HG02798 (cell line): Measurements from ENCODE around the gene DARS1.

ENCODE experiments used
- ATAC-seq: cut with Tn5 transposase; IDR thresholded peaks from one replicate; pipeline ENCODE4 v1.9.1; 2021; ENCODE audit warnings: mild to moderate bottlenecking; ENCODE audit not compliant: unreplicated experiment, poor library complexity

Gene DARS1

DNA sequence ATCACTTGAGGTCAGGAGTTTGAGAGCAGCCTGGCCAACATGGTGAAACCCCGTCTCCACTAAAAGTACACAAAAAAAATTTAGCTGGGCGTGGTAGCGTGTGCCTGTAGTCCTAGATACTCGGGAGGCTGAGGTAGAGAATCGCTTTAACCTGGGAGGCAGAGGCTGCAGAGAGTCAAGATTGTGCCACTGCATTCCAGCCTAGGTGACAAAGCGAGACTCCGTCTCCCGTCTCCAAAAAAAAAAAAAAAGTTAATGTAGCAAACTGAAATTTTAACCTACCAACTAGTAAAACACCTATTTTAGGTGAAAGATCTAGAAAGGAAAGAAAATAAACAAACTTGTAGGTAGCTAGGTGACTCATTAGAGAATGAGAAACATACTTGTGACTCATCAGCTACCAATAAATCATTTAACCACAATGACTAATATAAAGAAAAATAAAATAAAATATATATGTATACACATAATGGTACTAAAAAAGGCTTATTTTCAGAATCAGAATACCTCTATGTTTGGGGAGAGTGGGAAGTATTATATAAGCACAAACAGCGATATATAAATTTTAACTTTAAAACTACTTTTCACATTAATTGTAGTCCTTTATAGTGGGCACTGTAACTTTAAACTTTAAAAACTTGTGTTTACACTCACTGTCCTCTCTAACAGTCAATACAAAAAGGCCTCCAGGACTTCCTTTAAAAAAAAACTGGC lies 36.6 kb downstream of the DARS1 start:
- ATAC-seq: peak; percentile 53

DNA sequence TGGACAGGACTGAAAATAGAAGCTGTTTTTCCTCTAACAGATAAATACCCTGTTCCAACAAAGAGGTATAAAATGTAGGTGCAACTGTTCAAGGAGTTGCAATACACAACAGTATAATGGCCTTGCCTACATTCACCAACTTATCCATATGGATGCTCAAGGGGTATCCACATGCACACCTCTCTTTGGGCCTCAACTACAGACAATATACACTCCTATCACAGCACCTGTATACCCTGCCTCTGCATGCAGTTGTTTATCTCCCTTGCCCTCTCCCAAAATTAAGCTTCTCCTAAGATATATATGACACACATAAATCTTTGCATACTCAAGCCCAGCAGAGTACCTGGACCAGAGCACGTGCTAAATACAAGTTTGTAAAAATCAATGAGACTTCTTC lies 37.3 kb downstream of the DARS1 start:
- no peak for ATAC-seq

DNA sequence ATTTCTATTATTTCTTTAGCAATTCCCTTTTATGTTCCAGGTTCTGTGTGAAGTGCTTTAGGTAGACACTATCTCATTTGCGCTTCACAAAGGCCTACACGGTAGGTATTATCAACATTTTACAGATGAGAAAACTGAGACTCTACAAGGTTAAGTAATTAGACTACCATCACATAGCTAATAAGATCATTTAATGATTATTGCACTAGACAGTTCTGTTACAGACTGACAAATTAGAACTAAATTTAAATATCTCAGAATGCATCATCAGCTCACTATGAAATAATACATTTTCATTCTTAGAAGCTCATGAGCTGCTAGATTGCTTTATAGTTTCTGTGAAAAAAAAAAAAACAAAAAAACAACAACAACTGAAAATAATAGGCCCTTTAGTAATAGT lies 37.9 kb downstream of the DARS1 start:
- no peak for ATAC-seq

DNA sequence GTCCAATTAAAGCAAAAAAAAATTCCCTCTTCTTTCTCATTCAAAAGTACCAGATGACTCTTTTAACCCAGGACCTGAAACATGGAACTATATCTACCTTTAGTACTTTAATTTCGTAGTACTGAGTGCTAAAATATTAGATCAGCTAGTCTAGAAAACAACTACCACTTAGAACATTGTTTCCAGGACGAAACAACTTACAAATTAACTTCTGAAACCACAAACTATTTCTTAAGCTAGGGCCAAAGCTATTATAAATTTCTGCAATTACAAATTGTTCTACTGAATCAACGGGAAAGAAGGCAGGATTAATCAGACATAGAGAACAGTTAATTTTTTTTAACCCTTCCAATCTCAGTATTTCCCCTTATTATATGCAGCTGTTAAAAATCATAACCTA lies 39.9 kb downstream of the DARS1 start:
- ATAC-seq: no peak

DNA sequence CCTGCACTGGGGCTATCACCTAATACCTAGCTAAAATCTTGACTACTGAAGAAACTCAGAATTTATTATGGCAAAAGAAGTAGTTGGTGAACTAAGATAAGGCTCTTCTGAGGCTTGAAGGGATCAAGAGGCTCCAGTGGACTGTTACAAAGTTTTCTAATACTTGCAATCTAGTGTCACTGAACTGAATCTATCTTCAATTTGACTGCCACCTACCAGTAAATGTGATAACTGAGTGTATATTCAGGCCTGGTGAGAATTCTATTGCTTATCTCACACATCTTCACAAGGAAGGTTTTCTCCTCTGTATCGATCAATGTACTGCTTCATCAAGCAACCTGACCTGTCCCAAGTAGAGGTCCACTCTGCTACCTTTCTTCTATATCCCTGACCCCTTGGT lies 40.8 kb downstream of the DARS1 start:
- ATAC-seq: no peak

DNA sequence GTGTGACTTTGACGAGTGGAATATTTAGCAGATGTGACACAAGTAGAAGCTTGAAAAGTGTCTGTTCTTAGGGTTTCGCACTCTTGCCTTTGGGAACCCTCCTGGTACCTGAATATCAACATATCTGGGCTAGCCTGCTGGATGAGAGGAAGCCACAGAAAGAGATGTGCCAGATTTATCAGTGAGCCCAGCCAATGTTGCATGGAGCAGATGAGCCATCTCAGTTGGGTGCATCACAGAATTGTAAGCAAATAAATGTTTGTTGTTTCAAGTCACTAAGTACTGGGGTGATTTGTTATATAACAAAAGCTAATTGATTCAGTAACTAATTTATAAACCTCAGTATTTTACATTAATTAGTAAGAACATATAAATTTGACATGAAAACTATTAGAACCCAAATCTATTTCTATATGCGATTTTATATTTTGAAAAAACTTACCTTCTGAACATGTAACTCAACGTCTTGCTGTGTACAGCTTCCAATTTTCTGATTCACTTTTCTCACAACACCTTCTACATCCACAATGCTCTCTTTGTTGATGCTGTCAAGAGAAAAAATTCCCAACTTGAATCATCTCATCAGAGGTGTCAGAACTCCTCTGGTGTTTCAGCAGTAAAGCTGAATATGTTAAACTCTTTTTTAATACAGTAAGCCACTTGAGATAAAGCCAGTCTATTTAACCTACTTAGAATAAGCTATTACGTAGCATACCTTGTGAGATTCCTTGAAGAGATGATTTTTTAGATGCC lies 42.3 kb downstream of the DARS1 start:
- no peak for ATAC-seq

DNA sequence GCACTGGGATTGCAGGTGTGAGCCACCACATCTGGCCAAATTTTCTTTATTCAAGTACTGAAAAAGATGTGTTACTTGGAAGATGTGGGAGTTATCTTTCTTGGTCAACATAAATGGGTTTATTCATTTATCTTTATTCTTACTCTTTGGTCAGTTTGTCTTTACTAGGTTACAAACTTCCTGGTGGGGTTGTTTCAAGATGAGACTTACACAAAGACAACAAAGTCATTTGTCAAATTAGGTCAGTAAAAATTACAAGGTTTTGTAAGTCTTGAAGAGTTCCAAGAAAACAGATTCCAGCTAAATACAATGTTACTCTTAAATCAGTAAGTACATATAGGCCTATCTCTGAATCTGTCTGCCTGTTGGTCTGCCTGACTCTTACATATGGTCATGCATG lies 48.9 kb downstream of the DARS1 start:
- no peak for ATAC-seq

DNA sequence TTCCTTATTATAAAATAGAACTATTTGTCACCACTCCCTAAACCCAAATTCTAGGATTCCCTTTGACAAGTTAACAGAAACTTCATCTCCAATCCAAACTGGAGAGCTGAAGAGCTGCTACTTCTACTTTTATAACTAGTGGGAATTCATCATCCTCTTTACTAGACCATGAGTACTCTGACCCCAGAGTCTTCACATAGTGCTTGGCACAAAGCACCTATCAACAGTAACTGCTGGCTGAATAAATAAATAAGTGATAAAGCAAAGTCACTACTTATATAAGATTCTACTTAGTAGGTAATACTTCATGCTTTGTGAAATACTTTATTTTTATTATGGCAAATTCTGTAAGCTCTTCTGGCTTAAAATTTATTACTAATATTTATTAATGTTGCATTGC lies 49.5 kb downstream of the DARS1 start:
- ATAC-seq: no peak

DNA sequence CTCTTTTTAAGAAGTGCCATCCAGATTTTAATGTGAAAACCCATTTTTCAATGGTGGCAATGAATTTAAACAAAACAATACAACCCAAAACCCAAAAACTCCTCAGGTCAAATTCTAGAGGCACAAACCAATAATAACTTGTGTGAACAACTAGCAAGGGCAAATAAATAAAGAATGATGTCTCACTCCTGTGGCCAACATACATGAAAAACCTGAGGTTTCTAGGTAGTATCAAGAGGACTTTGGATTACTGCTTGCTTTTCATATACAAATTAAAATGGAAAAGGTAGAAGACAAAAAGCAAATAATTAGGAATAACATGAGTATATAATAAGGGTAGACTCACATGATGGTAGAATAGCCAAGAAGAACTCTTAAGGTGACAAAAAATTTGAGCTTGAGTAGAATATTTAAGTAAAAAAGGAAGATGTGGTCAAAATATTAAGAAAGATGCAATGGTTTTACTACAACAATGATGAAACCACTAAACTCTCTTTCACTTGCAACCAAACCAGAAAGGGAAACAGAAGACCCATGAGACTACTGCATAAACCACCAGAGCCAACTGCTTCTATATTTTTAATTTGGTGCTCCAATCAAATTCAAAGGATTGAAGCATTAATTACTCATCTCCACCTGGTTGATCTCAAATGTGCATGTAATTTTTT lies 53.5 kb downstream of the DARS1 start:
- peak; percentile 91 for ATAC-seq

DNA sequence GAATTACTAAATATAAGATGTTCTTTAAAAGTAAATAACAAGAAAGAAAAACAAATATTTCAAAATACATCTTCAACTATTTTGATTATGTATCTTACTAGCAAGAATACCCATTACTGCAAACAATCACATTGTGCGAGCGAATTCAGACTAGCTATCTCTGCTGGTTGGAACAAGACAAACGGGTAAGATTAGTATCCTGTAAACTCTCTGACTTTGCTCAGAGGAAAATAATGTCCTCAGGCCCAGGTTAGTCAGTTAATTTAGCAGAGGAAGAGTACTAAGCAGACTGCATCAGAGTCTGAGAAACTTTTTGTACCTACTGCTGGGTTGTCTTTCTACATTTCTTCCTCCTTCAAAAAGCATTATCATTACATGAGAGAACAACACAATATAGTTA lies 58.8 kb downstream of the DARS1 start:
- no peak for ATAC-seq

DNA sequence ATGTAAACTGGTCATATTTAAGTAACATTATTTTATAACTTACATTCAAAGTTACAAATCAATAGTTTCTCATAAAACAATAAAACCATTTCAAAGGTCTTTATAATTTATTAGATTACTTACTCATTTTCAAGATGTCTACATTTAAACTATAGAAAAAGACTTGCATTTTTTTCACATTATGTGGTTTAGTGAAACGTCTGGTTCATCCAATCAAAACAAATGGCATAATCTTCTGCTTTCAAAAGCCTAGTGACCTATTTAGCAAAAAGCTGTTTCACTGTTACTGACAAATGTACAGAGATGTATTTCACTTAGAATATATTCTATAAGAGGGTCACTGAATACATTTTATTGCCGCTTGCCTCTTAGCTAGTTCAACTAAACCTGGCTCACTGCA lies 59.9 kb downstream of the DARS1 start:
- no peak for ATAC-seq

DNA sequence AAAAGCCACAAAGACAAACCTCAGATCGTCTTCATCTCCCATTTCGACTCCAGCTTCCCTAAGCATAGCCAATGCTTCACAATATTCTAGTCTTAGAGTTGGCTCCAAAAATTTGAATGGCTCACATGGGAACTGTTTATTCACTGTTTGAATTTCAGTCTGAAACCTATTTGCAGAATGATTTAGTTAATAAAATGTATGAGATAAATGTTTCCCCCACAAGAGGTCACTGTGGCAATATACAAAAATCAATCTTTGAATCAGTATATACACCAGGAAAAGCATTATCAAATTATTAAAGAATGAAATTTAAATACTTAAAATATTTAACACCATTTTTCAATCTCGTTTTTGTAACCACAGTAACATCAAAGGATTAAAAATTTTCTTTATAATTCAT lies 69.2 kb downstream of the DARS1 start:
- no peak for ATAC-seq

DNA sequence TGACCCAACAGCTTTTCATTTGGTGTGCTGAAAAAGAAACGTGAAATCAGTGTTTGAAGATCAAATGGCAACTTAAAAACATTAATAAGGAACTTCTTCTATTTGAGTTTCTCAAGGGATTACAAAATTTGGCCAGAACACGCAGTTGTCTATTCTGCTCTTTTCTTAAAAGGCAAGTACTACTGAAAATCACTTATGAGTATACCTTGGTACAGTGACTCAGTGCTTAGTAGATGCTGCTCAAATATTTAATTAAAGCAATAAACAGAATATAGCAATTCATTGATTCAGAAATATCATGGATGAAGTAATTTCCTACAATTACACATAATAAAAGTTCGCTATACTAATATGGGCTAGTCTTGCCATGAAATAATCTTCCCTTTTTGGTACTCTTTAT lies 70.9 kb downstream of the DARS1 start:
- no peak for ATAC-seq

DNA sequence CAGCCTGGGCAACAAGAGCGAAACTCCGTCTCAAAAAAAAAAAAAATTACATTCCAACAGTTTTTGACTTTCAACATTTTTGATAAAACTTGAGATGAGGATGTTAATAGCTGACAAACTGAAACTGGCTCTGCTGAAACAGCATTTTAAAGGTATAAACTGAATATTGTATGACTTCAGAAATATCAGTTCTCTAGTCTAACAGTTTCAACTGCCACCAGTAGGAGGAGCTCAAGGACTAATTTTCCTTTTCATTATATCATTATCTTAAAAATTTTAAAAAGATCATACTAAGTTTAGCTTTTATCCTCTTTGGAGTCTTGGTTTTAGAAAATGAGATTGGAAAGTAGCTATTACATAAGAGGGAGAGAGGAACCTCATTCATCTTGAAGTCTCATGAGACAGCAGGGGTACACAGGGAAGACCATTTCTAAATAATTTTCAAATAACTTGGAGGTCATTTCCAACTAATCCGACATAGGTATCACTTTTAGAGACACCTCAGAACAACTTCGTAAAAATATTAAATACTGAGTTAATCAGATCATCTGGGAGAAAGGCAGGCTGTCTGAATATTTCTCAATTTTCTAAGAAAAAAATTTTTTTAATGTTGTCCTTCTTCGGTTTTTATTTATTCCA lies 71.6 kb downstream of the DARS1 start:
- ATAC-seq: peak; percentile 43

DNA sequence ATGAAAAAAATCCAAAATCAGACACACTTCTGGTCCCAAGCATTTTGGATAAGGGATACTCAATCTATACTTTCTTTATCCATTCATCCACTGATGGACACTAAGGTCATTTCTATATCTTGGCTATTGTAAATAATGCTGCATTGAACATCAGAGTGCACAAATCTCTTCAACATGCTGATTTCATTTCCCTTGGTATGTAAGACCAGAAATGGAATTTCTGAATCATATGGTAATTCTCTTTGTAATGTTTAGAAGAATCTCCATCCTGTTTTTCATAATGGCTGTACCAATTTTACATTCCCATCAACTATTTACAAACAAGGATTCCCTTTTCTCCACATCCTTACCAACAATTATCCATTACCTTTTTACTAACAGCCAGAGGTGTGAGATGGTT lies 75.5 kb downstream of the DARS1 start:
- ATAC-seq: no peak

DNA sequence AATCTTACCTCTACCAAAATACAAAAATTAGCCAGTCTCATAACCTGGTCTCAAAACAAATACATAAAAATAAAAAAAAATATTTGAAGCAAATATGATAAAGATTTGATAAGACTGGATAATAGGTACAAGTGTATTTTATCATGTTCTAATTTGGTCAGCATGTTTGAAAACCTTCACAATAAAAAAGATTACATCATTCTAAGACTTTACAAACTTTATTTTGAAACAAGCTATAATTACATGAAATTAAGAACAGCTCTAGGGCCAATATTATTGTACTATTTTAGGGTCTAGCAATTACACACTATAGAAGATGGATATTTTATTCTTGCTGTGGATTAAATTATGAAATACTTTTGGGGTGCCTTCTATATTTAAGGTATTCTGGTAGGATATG lies 79.7 kb downstream of the DARS1 start:
- no peak for ATAC-seq

DNA sequence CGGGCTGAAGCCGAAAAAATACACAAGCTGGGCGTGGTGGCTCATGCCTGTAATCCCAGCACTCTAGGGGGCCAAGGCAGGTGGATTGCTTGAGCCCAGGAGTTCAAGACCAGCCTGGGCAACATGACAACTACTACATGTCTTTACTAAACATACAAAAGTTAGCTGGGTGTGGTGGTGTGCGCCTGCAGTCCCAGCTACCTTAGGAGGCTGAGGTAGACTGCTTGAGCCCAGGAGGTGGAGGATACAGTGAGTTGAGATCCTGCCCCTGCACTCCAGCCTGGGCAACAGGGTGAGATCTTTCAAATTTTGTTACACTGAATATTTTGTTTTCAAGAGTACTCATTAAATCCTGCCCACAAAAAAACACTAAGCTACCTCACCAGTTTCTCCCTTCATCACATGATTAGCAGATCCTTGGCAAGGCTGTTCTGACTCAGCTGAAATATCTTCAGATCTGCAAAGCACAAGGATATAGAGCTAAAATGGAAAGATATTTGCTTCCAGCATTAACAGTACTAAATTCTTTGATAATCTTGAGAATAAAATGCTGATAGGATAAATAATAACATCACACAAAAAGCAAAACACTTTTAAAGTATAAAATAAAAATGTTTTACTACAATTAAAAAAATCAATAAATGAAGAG lies 81.0 kb downstream of the DARS1 start:
- ATAC-seq: no peak

DNA sequence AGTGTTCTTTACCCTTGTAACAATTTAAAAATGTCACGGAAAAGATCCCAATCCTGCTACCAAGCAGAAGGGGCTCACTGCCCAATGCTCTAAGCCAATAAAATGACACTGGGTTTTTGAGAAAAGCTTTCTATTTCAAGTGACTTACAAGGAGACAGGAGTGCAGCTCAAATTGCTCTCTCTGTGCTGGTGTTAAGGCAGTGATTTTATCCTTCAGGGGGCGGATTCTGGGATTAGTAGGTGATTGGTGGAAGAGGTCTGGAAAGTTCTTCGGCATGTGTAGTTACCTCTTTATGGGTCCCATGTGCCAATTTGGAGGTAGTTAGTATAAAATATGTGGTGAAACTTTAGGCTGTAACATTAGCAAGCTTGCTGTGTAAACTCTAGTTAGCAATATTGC lies 81.8 kb downstream of the DARS1 start:
- no peak for ATAC-seq

DNA sequence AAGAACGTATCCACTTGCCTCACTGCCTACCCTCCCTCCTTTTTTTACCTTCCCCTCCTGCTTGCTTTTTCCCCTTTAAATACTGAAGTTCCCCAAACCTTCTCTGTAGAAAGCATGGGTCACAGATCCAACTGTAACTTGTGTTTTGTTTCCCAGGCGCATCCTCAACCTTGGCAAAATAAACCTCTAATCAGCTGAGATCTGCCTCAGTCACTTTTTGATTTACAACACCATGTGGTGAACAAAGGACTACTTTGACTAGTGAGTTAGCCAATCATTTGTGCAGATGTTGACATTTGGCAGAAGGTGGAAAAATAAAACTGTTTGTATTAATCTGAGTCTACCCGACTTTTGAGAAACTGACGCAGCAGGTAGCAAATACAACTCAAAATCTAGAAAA lies 85.9 kb downstream of the DARS1 start:
- ATAC-seq: no peak

DNA sequence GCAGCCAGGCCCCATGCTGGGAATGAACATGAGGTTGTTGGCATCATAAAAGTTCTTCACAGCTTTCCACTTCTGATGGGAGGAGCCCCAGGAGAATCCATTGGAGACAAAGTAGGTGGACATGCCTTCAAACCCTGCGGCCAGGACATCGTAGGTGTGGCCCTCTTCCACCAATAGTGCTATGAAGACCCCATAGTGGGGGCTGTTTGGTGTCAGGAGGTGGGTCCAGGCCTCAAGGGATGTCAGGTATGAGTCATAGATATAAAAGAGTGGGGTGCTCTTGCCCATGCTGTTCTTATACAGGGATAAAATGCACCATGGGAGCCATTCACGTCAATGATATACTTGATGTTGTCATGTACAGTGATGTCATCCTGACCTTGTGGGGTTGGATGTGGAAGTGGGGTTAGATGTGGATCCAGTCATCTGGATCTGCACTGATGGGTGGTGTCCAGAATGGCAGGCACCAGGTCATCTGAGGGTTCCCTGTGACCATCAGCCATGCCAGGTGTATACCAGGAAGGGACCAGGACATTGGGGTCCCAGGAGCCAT lies 87.1 kb downstream of the DARS1 start:
- ATAC-seq: no peak
